Panc1 (cell line): Measurements from ENCODE around the gene PCCA. TPM values are rescaled to one million over a fixed set of nuclear protein-coding genes. Genes with fewer than 3 reads are reported as not detected.
A peak's percentile ranks its signal among the peaks of the same experiment; 100 is the strongest.

Source experiments
- ATAC-seq: fragments of 200-7000 bp; cut with Tn5 transposase; 2 replicates; pipeline ENCODE4 v1.9.1; 2020; ENCODE audit warnings: mild to moderate bottlenecking, moderate library complexity
- BruUV-seq: library from RNA; stranded (reverse); fragments of 400-500 nt; replicated peaks from 2 replicates; lab custom pipeline; 2021; lab: Mats Ljungman, UMichigan
- CTCF ChIA-PET: fragments of 300-600 bp; sonication (Branson Sonifier 250); formaldehyde crosslinking; loops from one replicate; lab custom pipeline; 2022; ENCODE audit warnings: antibody characterized with exemption; lab: Charles Lee
- POLR2A ChIA-PET: fragments of 300-600 bp; sonication (Branson Sonifier 250); formaldehyde crosslinking; loops from one replicate; lab custom pipeline; 2022; ENCODE audit warnings: antibody characterized with exemption; lab: Charles Lee
- DNase-seq: peaks from one replicate; pipeline ENCODE4 v3.0.0-alpha.2; 2010; ENCODE audit warnings: low read depth, low spot score
- H3K27ac ChIP-seq: 2 replicates; pipeline ENCODE4 v1.5.1; 2011; ENCODE audit warnings: mild to moderate bottlenecking, low read length, inconsistent platforms
- H3K27me3 ChIP-seq: fragments of 200-500 bp; sonication (Bioruptor generic); 2 replicates; pipeline ENCODE4 v1.6.0; 2014; ENCODE audit warnings: low read length, inconsistent platforms; ENCODE audit not compliant: control insufficient read depth, insufficient read depth
- H3K36me3 ChIP-seq: fragments of 200-500 bp; sonication (Bioruptor generic); 2 replicates; pipeline ENCODE4 v1.5.1; 2014; ENCODE audit warnings: inconsistent platforms, mild to moderate bottlenecking, low read length, moderate library complexity; ENCODE audit not compliant: control insufficient read depth, insufficient read depth
- H3K4me1 ChIP-seq: 2 replicates; pipeline ENCODE4 v1.5.1; 2011; ENCODE audit warnings: inconsistent platforms, mild to moderate bottlenecking, low read length, moderate library complexity; ENCODE audit not compliant: control insufficient read depth, insufficient read depth
- H3K4me3 ChIP-seq, 2 experiments: 2 replicates each; pipeline ENCODE4 v1.5.1; 2011 to 2012; ENCODE audit warnings: low read depth in 2 of 2, low read length in 2 of 2, mild to moderate bottlenecking in 2 of 2, inconsistent platforms in 1 of 2, moderate library complexity in 1 of 2
- H3K9me3 ChIP-seq: fragments of 200-500 bp; sonication (Bioruptor generic); 2 replicates; pipeline ENCODE4 v1.5.1; 2014; ENCODE audit warnings: low read depth, mild to moderate bottlenecking, inconsistent platforms, low read length, moderate library complexity; ENCODE audit not compliant: control insufficient read depth, insufficient read depth
- CTCF ChIP-seq: fragments of 450-650 bp; IDR thresholded peaks from 2 replicates; pipeline ENCODE4 v1.5.1; 2017; ENCODE audit warnings: mild to moderate bottlenecking
- POLR2AphosphoS5 ChIP-seq: IDR thresholded peaks from 2 replicates; pipeline ENCODE4 v1.6.1; 2012; ENCODE audit warnings: mild to moderate bottlenecking, low read depth, low read length, moderate library complexity
- REST ChIP-seq, 2 experiments: IDR thresholded peaks; 2 replicates each; pipeline ENCODE4 v1.6.1; 2011 to 2012; ENCODE audit warnings: low read depth in 2 of 2, control low read depth in 1 of 2, low read length in 1 of 2, mild to moderate bottlenecking in 1 of 2, moderate library complexity in 1 of 2; ENCODE audit not compliant: insufficient read depth in 1 of 2
- SIN3A ChIP-seq: IDR thresholded peaks from 2 replicates; pipeline ENCODE4 v1.6.1; 2012; ENCODE audit warnings: low read depth, mild to moderate bottlenecking, low read length, moderate library complexity, borderline replicate concordance; ENCODE audit not compliant: insufficient read depth
- TCF7L2 ChIP-seq: IDR thresholded peaks from 2 replicates; pipeline ENCODE4 v1.6.1; 2011; ENCODE audit warnings: mild to moderate bottlenecking, low read depth, low read length, inconsistent platforms
- in situ Hi-C: cut with HindIII; loops from 2 replicates; pipeline ENCODE4 v1.10.0; 2016; ENCODE audit warnings: low sequenced_read_pairs, low pct_unique_long_range_greater_than_20kb
- intact Hi-C: fragments of 100-400 bp; cut with micrococcal nuclease; formaldehyde crosslinking; loops from one replicate; pipeline ENCODE4 v1.10.0; 2022; ENCODE audit not compliant: unreplicated experiment
- total RNA-seq: library from RNA; stranded (reverse); gene quantifications from one replicate; pipeline ENCODE4 v1.2.1, GENCODE V29; 2021; ENCODE audit not compliant: unreplicated experiment

The PCCA gene
- total RNA-seq, 1 experiment from 2014 or later, result 14.7 TPM

GRCh38 chr13:100392709-100393630 is 304.1 kb downstream of the PCCA start:
- Histone ChIP-seq H3K27ac (peak overlapping the region; percentile 100), H3K4me3 (no peak overlapping the region), H3K27me3 (no peaks in the 10 kb centered on the region), H3K4me1 (peaks cover 57% of the 10 kb centered on the region), H3K36me3 (no peaks in the 10 kb centered on the region), H3K9me3 (no peaks in the 10 kb centered on the region)
- peak; percentile 94 for DNase-seq
- ATAC-seq, result peak; percentile 97
- no peak for TF ChIP-seq CTCF
- TF ChIP-seq REST (IDR thresholded peaks at IDR 0.05; ENCODE audit: insufficient read depth in 1 of 2, low read depth in 2 of 2, low read length in 1 of 2), result peak in 1 of 2 experiments; percentile 25; a peak in 1 of 4 replicates
- TF ChIP-seq TCF7L2, result peak; percentile 59
- peak; percentile 76; the same call in 1 of the 2 replicates for TF ChIP-seq POLR2AphosphoS5
- TF ChIP-seq SIN3A, result no peak
- in situ Hi-C loops, result no loop called here
- BruUV-seq, result TSS peak; percentile 53
- ChIA-PET POLR2A (interaction anchor here (0.6 to 0.7 kb wide), 2 partner anchors 33 to 38 kb away, joined by 6 read pairs; no protein-coding TSS in a partner anchor), CTCF (no interaction called here)
- intact Hi-C loops, result loop anchor here (5.0 kb wide), 1 partner anchor 119 kb away; no protein-coding TSS in a partner anchor

- peak; percentile 50 for DNase-seq
- Histone ChIP-seq H3K9me3 (no peaks in the 10 kb centered on the region), H3K4me3 (peak overlapping the region in 1 of 2 experiments; percentile 17; a peak in 2 of 4 replicates), H3K36me3 (no peaks in the 10 kb centered on the region), H3K4me1 (peaks cover 61% of the 10 kb centered on the region), H3K27ac (peak overlapping the region; percentile 100), H3K27me3 (no peaks in the 10 kb centered on the region)
- POLR2A ChIA-PET, result interaction anchor here (0.6 kb wide), 1 partner anchor 645 kb away, joined by 3 read pairs; no protein-coding TSS in a partner anchor
- in situ Hi-C loops, result no loop called here
- CTCF ChIA-PET, result no interaction called here
- intact Hi-C loops, result loop anchor here (5.0 kb wide), 1 partner anchor 118 kb away; no protein-coding TSS in a partner anchor
- BruUV-seq, result no TSS peak
- TF ChIP-seq TCF7L2, result peak; percentile 74
- no peak for TF ChIP-seq REST (IDR thresholded peaks at IDR 0.05; ENCODE audit: insufficient read depth in 1 of 2, low read depth in 2 of 2, low read length in 1 of 2)
- no peak for TF ChIP-seq SIN3A
- peak; percentile 67 for ATAC-seq
These were observed 305.3 kb downstream of the PCCA start for GRCh38 chr13:100394005-100394695.
